Upper lobe of left lung (tissue), 6 donors: ENCODE results near the gene RBM44. TPM values are rescaled to one million over a fixed set of nuclear protein-coding genes. Genes with fewer than 3 reads are reported as not detected.

Experiments used
- ATAC-seq, 2 donors: fragments of 200-7000 bp; cut with Tn5 transposase; one replicate each; pipeline ENCODE4 v1.9.1; 2022; ENCODE audit warnings: mild to moderate bottlenecking in 2 of 2, moderate library complexity in 2 of 2; ENCODE audit not compliant: low FRiP score in 2 of 2
- DNase-seq, 2 donors: peaks; one replicate each; pipeline ENCODE4 v3.0.0-alpha.2; 2019 to 2020
- H3K27ac ChIP-seq, 4 donors: fragments of 200-600 bp; sonication (generic); one replicate each; pipeline ENCODE4 v1.5.1; 2016 to 2019
- H3K27me3 ChIP-seq, 4 donors: fragments of 200-600 bp; sonication (generic); one replicate each; pipeline ENCODE4 v1.5.1; 2017 to 2019
- H3K36me3 ChIP-seq, 4 donors: fragments of 200-600 bp; sonication (generic); one replicate each; pipeline ENCODE4 v1.5.1; 2016 to 2019
- H3K4me1 ChIP-seq, 4 donors: fragments of 200-600 bp; sonication (generic); one replicate each; pipeline ENCODE4 v1.5.1; 2018 to 2019
- H3K4me3 ChIP-seq, 4 donors: fragments of 200-600 bp; sonication (generic); one replicate each; pipeline ENCODE4 v1.5.1; 2017 to 2019; ENCODE audit warnings: mild to moderate bottlenecking in 2 of 4, moderate library complexity in 1 of 4
- H3K9me3 ChIP-seq, 4 donors: fragments of 200-600 bp; sonication (generic); one replicate each; pipeline ENCODE4 v1.5.1; 2018 to 2019
- CTCF ChIP-seq, 6 experiments: fragments of 450-650 bp in 4 of 6; fragments of 200-600 bp in 2 of 6; sonication (generic) in 2 of 6; IDR thresholded peaks; one replicate each; pipeline ENCODE4 v1.5.1; 2016 to 2019; ENCODE audit warnings: antibody characterized with exemption in 6 of 6
- EP300 ChIP-seq, 4 donors: sonication (generic); formaldehyde crosslinking; IDR thresholded peaks; one replicate each; pipeline ENCODE4 v1.5.1; 2017; ENCODE audit warnings: antibody characterized with exemption in 4 of 4, control low read depth in 2 of 4
- POLR2A ChIP-seq, 4 donors: fragments of 450-650 bp; IDR thresholded peaks; one replicate each; pipeline ENCODE4 v1.5.1; 2016 to 2017; ENCODE audit warnings: antibody characterized with exemption in 4 of 4, mild to moderate bottlenecking in 2 of 4
- POLR2AphosphoS5 ChIP-seq, 2 donors: sonication (generic); formaldehyde crosslinking; IDR thresholded peaks; one replicate each; pipeline ENCODE4 v1.5.1; 2017; ENCODE audit warnings: antibody characterized with exemption in 2 of 2
- WGBS, 2 donors: methylation state at CpG; one replicate each; pipeline ENCODE4 v1.1.5; 2017 to 2018; 5-methylcytosine and 5-hydroxymethylcytosine counted together
- total RNA-seq, 6 donors: library from RNA; depleted of rRNA in 4 of 6; stranded (reverse); fragments of >200 nt in 4 of 6; gene quantifications; one replicate each; pipeline versions ENCODE4 v1.1.0 to v1.2.1, GENCODE V29; 2016 to 2021
- donor health status: DM: no; HTN: no; CAD: no; lungs with moderate emphysema.
- donor health status: DM: no; HTN: yes; CAD: no; lungs with severe emphysema.

RBM44 gene
- total RNA-seq, 6 donors from 2014 or later, result 0.44 to 2.8 (median 1.5) TPM

- Histone ChIP-seq H3K27me3 (peaks cover 0 to 13% (median 4%) of the 10 kb centered on the region in 4 donors), H3K9me3 (no peaks in the 10 kb centered on the region), H3K27ac (no peak overlapping the region), H3K4me3 (peak overlapping the region in 1 of 4 donors; percentile 51), H3K4me1 (peaks cover 5 to 22% (median 10%) of the 10 kb centered on the region in 4 donors), H3K36me3 (no peaks in the 10 kb centered on the region)
- DNase-seq (peak in 1 of 2 donors; percentile 42), ATAC-seq (peak; percentile 62 to 80)
- 55 to 62% methylated on average over 13 to 14 of the region's 14 CpGs for WGBS, 2 donors
- TF ChIP-seq CTCF (IDR thresholded peaks at IDR 0.05) (peak; percentile 38 to 70 (median 56)), POLR2A (IDR thresholded peaks at IDR 0.05) (no peak), EP300 (IDR thresholded peaks at IDR 0.05) (no peak)
These were observed 59.9 kb downstream of the RBM44 start for GRCh38 chr2:237858294-237859081.

GRCh38 chr2:237859082-237859433 is 60.5 kb downstream of the RBM44 start:
- Histone ChIP-seq H3K4me1 (peaks cover 5 to 22% (median 10%) of the 10 kb centered on the region in 4 donors), H3K27me3 (peaks cover 0 to 13% (median 4%) of the 10 kb centered on the region in 4 donors), H3K9me3 (no peaks in the 10 kb centered on the region), H3K36me3 (no peaks in the 10 kb centered on the region), H3K4me3 (peak overlapping the region in 3 of 4 donors; percentile 22 to 53 (median 51)), H3K27ac (peak overlapping the region in 1 of 4 donors; percentile 8)
- WGBS, 2 donors, result 53 to 59% methylated on average over 14 to 15 of the region's 15 CpGs
- DNase-seq (peak in 1 of 2 donors; percentile 60), ATAC-seq (no peak)
- TF ChIP-seq EP300 (IDR thresholded peaks at IDR 0.05) (no peak), POLR2A (IDR thresholded peaks at IDR 0.05) (no peak), CTCF (IDR thresholded peaks at IDR 0.05) (no peak), POLR2AphosphoS5 (IDR thresholded peaks at IDR 0.05) (no peak)

- H3K4me1 ChIP-seq, result peaks cover 5 to 22% (median 10%) of the 10 kb centered on the region in 4 donors
- H3K27me3 ChIP-seq, result peaks cover 0 to 13% (median 4%) of the 10 kb centered on the region in 4 donors
- no peaks in the 10 kb centered on the region for H3K36me3 ChIP-seq
- 8 to 24% methylated on average over 27 to 33 of the region's 79 CpGs for WGBS, 2 donors
- H3K9me3 ChIP-seq, result no peaks in the 10 kb centered on the region
- H3K27ac ChIP-seq, result peak within 1 kb of the TSS in 3 of 4 donors; percentile 12 to 58 (median 33)
- DNase-seq (peak in 1 of 2 donors; percentile 86), ATAC-seq (peak in 1 of 2 donors; percentile 17)
- TF ChIP-seq POLR2A (IDR thresholded peaks at IDR 0.05) (no peak), POLR2AphosphoS5 (IDR thresholded peaks at IDR 0.05) (no peak), CTCF (IDR thresholded peaks at IDR 0.05) (no peak), EP300 (IDR thresholded peaks at IDR 0.05) (no peak)
- peak within 1 kb of the TSS in 3 of 4 donors; percentile 22 to 53 (median 51) for H3K4me3 ChIP-seq
These were observed 61.1 kb downstream of the RBM44 start, which contains the start of gene RAMP1 for GRCh38 chr2:237859533-237860272. Gene RAMP1 (plus strand): TSS chr2:237859623. CDS start chr2:237859676, 53 bp downstream.

- H3K27me3 ChIP-seq, result peaks cover 0 to 13% (median 4%) of the 10 kb centered on the region in 4 donors
- H3K27ac ChIP-seq, result peak overlapping the region in 1 of 4 donors; percentile 22
- peak overlapping the region in 3 of 4 donors; percentile 22 to 53 (median 51) for H3K4me3 ChIP-seq
- peaks cover 5 to 22% (median 10%) of the 10 kb centered on the region in 4 donors for H3K4me1 ChIP-seq
- ATAC-seq (no peak), DNase-seq (peak in 1 of 2 donors; percentile 48)
- H3K9me3 ChIP-seq, result no peaks in the 10 kb centered on the region
- WGBS, 2 donors, result 63 to 66% methylated on average over 22 of the region's 22 CpGs
- H3K36me3 ChIP-seq, result no peaks in the 10 kb centered on the region
- TF ChIP-seq POLR2AphosphoS5 (IDR thresholded peaks at IDR 0.05) (no peak), CTCF (IDR thresholded peaks at IDR 0.05) (no peak), EP300 (IDR thresholded peaks at IDR 0.05) (no peak), POLR2A (IDR thresholded peaks at IDR 0.05) (no peak)
These were observed 61.8 kb downstream of the RBM44 start for GRCh38 chr2:237860273-237860935.
